ENCODE measurements around the gene UBE2E2.

Gene UBE2E2

DNA sequence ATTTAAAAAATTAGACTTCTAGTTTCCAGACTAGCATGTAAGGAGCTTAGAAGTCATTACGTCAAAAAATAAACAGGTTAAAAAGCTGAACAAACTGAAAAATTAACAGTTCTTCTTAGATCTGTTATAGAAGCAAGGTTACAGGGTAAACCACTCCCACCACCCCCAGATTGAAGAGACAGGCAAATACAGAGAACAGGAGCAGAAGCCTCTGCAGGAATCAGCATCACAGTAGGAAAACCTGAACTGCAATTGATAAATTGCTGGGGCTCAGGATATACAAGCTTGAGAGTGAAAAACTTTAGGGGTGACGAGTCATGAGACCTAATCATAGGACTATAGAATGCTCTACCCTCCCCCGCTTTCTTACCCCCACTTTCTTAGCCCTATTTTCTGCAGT, 222.3 kb downstream of the UBE2E2 start:
- Histone ChIP-seq H3K9ac (ENCODE audit: low read depth, low read length, poor library complexity) (no peak overlapping the region), H3K4ac (ENCODE audit: low read length) (no peak overlapping the region), H2AK5ac (ENCODE audit: low read depth, low read length) (no peak overlapping the region), H3K4me2 (ENCODE audit: insufficient read depth, low read length, poor library complexity, severe bottlenecking) (no peak overlapping the region), H3K14ac (ENCODE audit: low read length) (no peak overlapping the region), H3K9me3 (replicated peaks in 1 of 2; ENCODE audit: control insufficient read depth in 2 of 2, insufficient read depth in 1 of 2, low read depth in 1 of 2, low read length in 2 of 2) (no peaks in the 10 kb centered on the region), H3K79me1 (ENCODE audit: low read depth, low read length) (no peaks in the 10 kb centered on the region), H3K27ac (replicated peaks; ENCODE audit: low read length) (no peak overlapping the region), H3K36me3 (replicated peaks in 1 of 2; ENCODE audit: control insufficient read depth in 2 of 2, insufficient read depth in 2 of 2, low read length in 2 of 2) (no peaks in the 10 kb centered on the region), H2AFZ (ENCODE audit: low read length) (no peak overlapping the region), H2BK15ac (ENCODE audit: low read length) (no peak overlapping the region), H4K91ac (ENCODE audit: low read depth, low read length, poor library complexity) (no peak overlapping the region), H2BK12ac (ENCODE audit: low read length) (no peak overlapping the region), H3K4me3 (ENCODE audit: low read length in 2 of 2) (no peak overlapping the region), H4K8ac (ENCODE audit: low read depth, low read length) (no peak overlapping the region), H2BK5ac (ENCODE audit: low read length) (no peak overlapping the region), H3K4me1 (ENCODE audit: control insufficient read depth in 2 of 2, insufficient read depth in 1 of 2, low read depth in 1 of 2, low read length in 2 of 2) (no peaks in the 10 kb centered on the region), H3K18ac (ENCODE audit: low read length) (no peak overlapping the region), H2BK120ac (ENCODE audit: low read depth, low read length) (no peak overlapping the region), H3K23ac (ENCODE audit: low read depth, low read length, poor library complexity) (no peak overlapping the region), H3K27me3 (ENCODE audit: control insufficient read depth in 3 of 3, insufficient read depth in 3 of 3, low read depth in 1 of 3, low read length in 3 of 3) (no peaks in the 10 kb centered on the region)
- WGBS, 2 donors (ENCODE audit: extremely low coverage in 2 of 2, insufficient read length in 2 of 2, insufficient replicate concordance in 1 of 2): no CpG with 5 or more reads among the region's 3 CpGs
- no peak for DNase-seq (ENCODE audit: low spot score)

DNA sequence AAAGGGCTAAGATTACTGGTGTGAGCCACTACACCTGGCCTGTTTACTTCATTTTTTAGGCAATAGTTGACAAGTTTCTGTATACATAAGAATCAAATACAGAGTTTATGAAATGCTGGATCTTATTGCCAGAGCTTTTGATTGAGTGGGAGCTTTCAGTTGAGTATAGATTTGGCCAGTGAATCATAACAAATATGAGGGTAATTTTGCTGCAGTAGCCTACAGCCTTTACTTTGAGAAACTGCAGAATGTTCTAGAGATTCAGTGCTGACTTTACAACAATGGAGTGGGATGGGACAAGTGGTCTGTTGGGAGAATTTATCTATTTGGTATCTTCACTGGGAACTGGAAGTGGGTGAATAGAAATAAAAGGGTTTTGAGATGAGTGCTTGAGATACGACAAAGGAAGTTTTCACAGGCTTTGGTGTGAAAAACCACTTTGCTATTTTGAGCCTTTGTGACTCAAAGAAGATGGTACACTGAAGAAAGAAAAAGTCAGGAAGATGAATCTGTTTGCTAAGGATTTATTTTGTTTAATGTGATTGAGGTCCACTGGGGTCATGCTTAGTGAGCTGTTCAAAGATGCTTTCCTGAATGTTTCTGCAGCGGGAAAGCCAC, 227.8 kb downstream of the UBE2E2 start:
- no peaks in the 10 kb centered on the region for H3K27me3 ChIP-seq (ENCODE audit: control insufficient read depth in 3 of 3, insufficient read depth in 3 of 3, low read depth in 1 of 3, low read length in 3 of 3)
- H3K18ac ChIP-seq (ENCODE audit: low read length): no peak overlapping the region
- no peak overlapping the region for H3K14ac ChIP-seq (ENCODE audit: low read length)
- no peak overlapping the region for H2BK5ac ChIP-seq (ENCODE audit: low read length)
- no CpG with 5 or more reads among the region's 2 CpGs for WGBS, 2 donors (ENCODE audit: extremely low coverage in 2 of 2, insufficient read length in 2 of 2, insufficient replicate concordance in 1 of 2)
- H3K4me2 ChIP-seq (ENCODE audit: insufficient read depth, low read length, poor library complexity, severe bottlenecking): no peak overlapping the region
- no peaks in the 10 kb centered on the region for H3K36me3 ChIP-seq (replicated peaks in 1 of 2; ENCODE audit: control insufficient read depth in 2 of 2, insufficient read depth in 2 of 2, low read length in 2 of 2)
- H2AFZ ChIP-seq (ENCODE audit: low read length): peak overlapping the region; percentile 8
- H2AK5ac ChIP-seq (ENCODE audit: low read depth, low read length): no peak overlapping the region
- no peak overlapping the region for H3K23ac ChIP-seq (ENCODE audit: low read depth, low read length, poor library complexity)
- H2BK120ac ChIP-seq (ENCODE audit: low read depth, low read length): no peak overlapping the region
- H2BK12ac ChIP-seq (ENCODE audit: low read length): no peak overlapping the region
- no peak for DNase-seq (ENCODE audit: low spot score)
- H2BK15ac ChIP-seq (ENCODE audit: low read length): no peak overlapping the region
- peaks cover 5 to 7% of the 10 kb centered on the region in 2 donors for H3K4me1 ChIP-seq (ENCODE audit: control insufficient read depth in 2 of 2, insufficient read depth in 1 of 2, low read depth in 1 of 2, low read length in 2 of 2)
- no peak overlapping the region for H4K91ac ChIP-seq (ENCODE audit: low read depth, low read length, poor library complexity)
- no peak overlapping the region for H3K9ac ChIP-seq (ENCODE audit: low read depth, low read length, poor library complexity)
- H3K9me3 ChIP-seq (replicated peaks in 1 of 2; ENCODE audit: control insufficient read depth in 2 of 2, insufficient read depth in 1 of 2, low read depth in 1 of 2, low read length in 2 of 2): no peaks in the 10 kb centered on the region
- no peak overlapping the region for H3K4me3 ChIP-seq (ENCODE audit: low read length in 2 of 2)
- no peaks in the 10 kb centered on the region for H3K79me1 ChIP-seq (ENCODE audit: low read depth, low read length)
- no peak overlapping the region for H3K27ac ChIP-seq (replicated peaks; ENCODE audit: low read length)
- H3K4ac ChIP-seq (ENCODE audit: low read length): no peak overlapping the region
- H4K8ac ChIP-seq (ENCODE audit: low read depth, low read length): no peak overlapping the region

DNA sequence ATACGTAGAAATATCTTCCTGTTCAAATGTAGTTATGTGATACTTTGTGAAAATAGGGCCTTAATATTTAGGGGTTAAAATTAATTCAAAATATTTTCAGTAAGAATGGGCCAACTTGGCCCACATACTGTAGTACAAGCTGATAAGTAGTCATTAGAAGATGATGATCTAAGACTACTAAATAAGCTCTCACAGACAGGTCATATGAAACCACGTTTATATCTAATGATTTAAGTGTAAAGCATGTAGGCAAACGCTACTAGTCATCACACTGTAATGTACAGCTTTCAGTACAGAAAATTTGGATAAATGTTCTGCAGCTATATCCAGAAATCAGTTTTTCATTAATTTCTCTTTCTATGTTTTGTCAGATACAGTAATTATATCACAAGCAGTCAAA, 228.6 kb downstream of the UBE2E2 start:
- Histone ChIP-seq H3K27me3 (ENCODE audit: control insufficient read depth in 3 of 3, insufficient read depth in 3 of 3, low read depth in 1 of 3, low read length in 3 of 3) (no peaks in the 10 kb centered on the region), H2BK5ac (ENCODE audit: low read length) (no peak overlapping the region), H4K8ac (ENCODE audit: low read depth, low read length) (no peak overlapping the region), H3K4me1 (ENCODE audit: control insufficient read depth in 2 of 2, insufficient read depth in 1 of 2, low read depth in 1 of 2, low read length in 2 of 2) (peaks cover 6 to 7% of the 10 kb centered on the region in 2 donors), H3K4ac (ENCODE audit: low read length) (no peak overlapping the region), H3K23ac (ENCODE audit: low read depth, low read length, poor library complexity) (no peak overlapping the region), H2BK120ac (ENCODE audit: low read depth, low read length) (no peak overlapping the region), H2AK5ac (ENCODE audit: low read depth, low read length) (no peak overlapping the region), H3K4me3 (ENCODE audit: low read length in 2 of 2) (no peak overlapping the region), H3K9ac (ENCODE audit: low read depth, low read length, poor library complexity) (no peak overlapping the region), H3K14ac (ENCODE audit: low read length) (no peak overlapping the region), H2BK15ac (ENCODE audit: low read length) (no peak overlapping the region), H3K27ac (replicated peaks; ENCODE audit: low read length) (no peak overlapping the region), H3K18ac (ENCODE audit: low read length) (no peak overlapping the region), H3K4me2 (ENCODE audit: insufficient read depth, low read length, poor library complexity, severe bottlenecking) (no peak overlapping the region), H2BK12ac (ENCODE audit: low read length) (no peak overlapping the region), H3K79me1 (ENCODE audit: low read depth, low read length) (no peaks in the 10 kb centered on the region), H3K9me3 (replicated peaks in 1 of 2; ENCODE audit: control insufficient read depth in 2 of 2, insufficient read depth in 1 of 2, low read depth in 1 of 2, low read length in 2 of 2) (no peaks in the 10 kb centered on the region), H3K36me3 (replicated peaks in 1 of 2; ENCODE audit: control insufficient read depth in 2 of 2, insufficient read depth in 2 of 2, low read length in 2 of 2) (no peaks in the 10 kb centered on the region), H4K91ac (ENCODE audit: low read depth, low read length, poor library complexity) (no peak overlapping the region), H2AFZ (ENCODE audit: low read length) (no peak overlapping the region)
- no CpG with 5 or more reads among the region's 3 CpGs for WGBS, 2 donors (ENCODE audit: extremely low coverage in 2 of 2, insufficient read length in 2 of 2, insufficient replicate concordance in 1 of 2)
- DNase-seq (ENCODE audit: low spot score): no peak

DNA sequence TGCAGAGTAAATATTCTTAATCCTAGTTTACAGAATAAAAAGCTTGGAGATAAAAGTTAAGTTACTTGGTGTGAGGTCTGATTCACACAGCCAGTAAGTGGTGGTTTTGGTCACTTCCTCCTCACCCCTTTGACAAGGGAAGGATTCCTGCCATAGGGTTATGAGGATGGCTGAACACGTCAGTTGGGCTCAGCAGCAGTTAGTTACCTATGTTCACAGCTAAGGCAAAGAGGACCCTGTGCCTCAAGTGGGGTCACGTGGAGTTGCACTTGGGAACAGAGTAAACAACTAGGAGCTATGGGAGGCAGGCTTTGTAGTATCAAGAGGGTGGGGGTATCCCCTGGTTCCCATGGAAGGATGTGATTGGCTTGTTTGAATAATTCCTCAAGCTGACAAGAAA, 232.2 kb downstream of the UBE2E2 start:
- Histone ChIP-seq H3K4me3 (ENCODE audit: low read length in 2 of 2) (no peak overlapping the region), H3K4me1 (ENCODE audit: control insufficient read depth in 2 of 2, insufficient read depth in 1 of 2, low read depth in 1 of 2, low read length in 2 of 2) (peaks cover 10 to 16% of the 10 kb centered on the region in 2 donors), H2BK120ac (ENCODE audit: low read depth, low read length) (no peak overlapping the region), H3K18ac (ENCODE audit: low read length) (no peak overlapping the region), H3K36me3 (replicated peaks in 1 of 2; ENCODE audit: control insufficient read depth in 2 of 2, insufficient read depth in 2 of 2, low read length in 2 of 2) (no peaks in the 10 kb centered on the region), H3K9ac (ENCODE audit: low read depth, low read length, poor library complexity) (no peak overlapping the region), H2BK5ac (ENCODE audit: low read length) (no peak overlapping the region), H3K9me3 (replicated peaks in 1 of 2; ENCODE audit: control insufficient read depth in 2 of 2, insufficient read depth in 1 of 2, low read depth in 1 of 2, low read length in 2 of 2) (no peaks in the 10 kb centered on the region), H3K4ac (ENCODE audit: low read length) (no peak overlapping the region), H3K23ac (ENCODE audit: low read depth, low read length, poor library complexity) (no peak overlapping the region), H3K4me2 (ENCODE audit: insufficient read depth, low read length, poor library complexity, severe bottlenecking) (no peak overlapping the region), H4K8ac (ENCODE audit: low read depth, low read length) (no peak overlapping the region), H3K79me1 (ENCODE audit: low read depth, low read length) (no peaks in the 10 kb centered on the region), H3K27ac (replicated peaks; ENCODE audit: low read length) (no peak overlapping the region), H2BK15ac (ENCODE audit: low read length) (no peak overlapping the region), H3K27me3 (ENCODE audit: control insufficient read depth in 3 of 3, insufficient read depth in 3 of 3, low read depth in 1 of 3, low read length in 3 of 3) (no peaks in the 10 kb centered on the region), H2AK5ac (ENCODE audit: low read depth, low read length) (no peak overlapping the region), H4K91ac (ENCODE audit: low read depth, low read length, poor library complexity) (no peak overlapping the region), H2BK12ac (ENCODE audit: low read length) (no peak overlapping the region), H2AFZ (ENCODE audit: low read length) (no peak overlapping the region), H3K14ac (ENCODE audit: low read length) (no peak overlapping the region)
- no peak for DNase-seq (ENCODE audit: low spot score)
- no CpG with 5 or more reads among the region's 2 CpGs for WGBS, 2 donors (ENCODE audit: extremely low coverage in 2 of 2, insufficient read length in 2 of 2, insufficient replicate concordance in 1 of 2)
